Mammary epithelial cell (primary cell): ENCODE data around the gene PLP1.

Experiments used
- CTCF ChIP-seq, 2 donors: IDR thresholded peaks in 1 of 2; conservative IDR thresholded peaks in 1 of 2; 2 replicates each; pipeline ENCODE4 v1.5.1; 2011 to 2012; ENCODE audit warnings: inconsistent platforms in 2 of 2, low read length in 2 of 2, mild to moderate bottlenecking in 2 of 2, control low read depth in 1 of 2, low read depth in 1 of 2; ENCODE audit not compliant: insufficient read depth in 1 of 2; ENCODE audit errors: extremely low read depth in 1 of 2
- EZH2 ChIP-seq: IDR thresholded peaks from 2 replicates; pipeline ENCODE4 v1.6.1; 2012; ENCODE audit warnings: low read length, inconsistent platforms, borderline replicate concordance

- TF ChIP-seq CTCF (conservative IDR thresholded peaks at IDR 0.05 in 1 of 2, IDR thresholded peaks at IDR 0.05 in 1 of 2; ENCODE audit: extremely low read depth in 1 of 2, insufficient read depth in 1 of 2, low read depth in 1 of 2, low read length in 2 of 2) (no peak), EZH2 (no peak)
Measured at GRCh38 chrX:103797691-103798090, 21.1 kb downstream of the PLP1 start.
